Activated CD8-positive, alpha-beta T cell treated with anti-CD3 and anti-CD28 coated beads for 36 hours (primary cell): ENCODE data around the gene CFP. TPM values are rescaled to one million over a fixed set of nuclear protein-coding genes. Genes with fewer than 3 reads are reported as not detected.
"Not testable (repeated sequence)": the region's sequence is repeated elsewhere in the genome, so short reads cannot be mapped to it uniquely, and the experiment has no call there.

ENCODE experiments used
- ATAC-seq: fragments of 200-7000 bp; cut with Tn5 transposase; one replicate; pipeline ENCODE4 v1.10.0; 2021; ENCODE audit warnings: mild to moderate bottlenecking, moderate library complexity
- CTCF ChIA-PET: fragments of 350-600 bp; sonication (Branson Sonifier 250); formaldehyde crosslinking; loops from one replicate; lab custom pipeline; 2021; ENCODE audit warnings: antibody characterized with exemption; lab: Charles Lee
- POLR2A ChIA-PET: fragments of 350-600 bp; sonication (Branson Sonifier 250); formaldehyde crosslinking; loops from one replicate; lab custom pipeline; 2021; ENCODE audit warnings: antibody characterized with exemption; lab: Charles Lee
- DNase-seq: peaks from one replicate; pipeline ENCODE4 v3.0.0-alpha.2; 2020
- H3K27ac Mint-ChIP-seq: one replicate; pipeline ENCODE4 v1.8.0; 2021; ENCODE audit warnings: mild to moderate bottlenecking, mixed read lengths
- H3K27me3 Mint-ChIP-seq: one replicate; pipeline ENCODE4 v1.8.0; 2021; ENCODE audit warnings: mixed read lengths
- H3K36me3 Mint-ChIP-seq: one replicate; pipeline ENCODE4 v1.8.0; 2021; ENCODE audit warnings: low read depth, mixed read lengths
- H3K4me1 Mint-ChIP-seq: one replicate; pipeline ENCODE4 v1.8.0; 2021; ENCODE audit warnings: low read depth, mixed read lengths
- H3K4me3 Mint-ChIP-seq: one replicate; pipeline ENCODE4 v1.8.0; 2021; ENCODE audit warnings: mild to moderate bottlenecking, moderate library complexity, mixed read lengths
- H3K9me3 Mint-ChIP-seq: one replicate; pipeline ENCODE4 v1.8.0; 2021; ENCODE audit warnings: mixed read lengths
- CTCF ChIP-seq: fragments of 200-600 bp; IDR thresholded peaks from one replicate; pipeline ENCODE4 v1.8.0; 2022; ENCODE audit warnings: antibody characterized with exemption, mild to moderate bottlenecking
- intact Hi-C: fragments of 100-400 bp; cut with micrococcal nuclease; formaldehyde crosslinking; loops from one replicate; pipeline ENCODE4 v1.10.0; 2022
- total RNA-seq, 2 experiments: library from RNA; stranded (reverse); gene quantifications; one replicate each; pipeline ENCODE4 v1.2.3, GENCODE V29; 2021

Gene CFP
- 1 to 10 TPM; 1.6 to 2.1 TPM for total RNA-seq

- no peak for TF ChIP-seq CTCF
- H3K27me3 Mint-ChIP-seq = no peaks in the 10 kb centered on the region
- H3K9me3 Mint-ChIP-seq = no peaks in the 10 kb centered on the region
- H3K4me1 Mint-ChIP-seq = peaks cover 16% of the 10 kb centered on the region
- peak within 1 kb of the TSS; percentile 74 for H3K27ac Mint-ChIP-seq
- peak; percentile 14 for DNase-seq
- POLR2A ChIA-PET = interaction anchor here (0.9 to 1.8 kb wide), 5 partner anchors 11 to 346 kb away, joined by 3 to 7 read pairs (median 3); no protein-coding TSS in a partner anchor
- H3K36me3 Mint-ChIP-seq = peaks cover 5% of the 10 kb centered on the region
- CTCF ChIA-PET = interaction anchor here (1.1 to 1.4 kb wide), 2 partner anchors 10 to 15 kb away, joined by 3 to 5 read pairs; no protein-coding TSS in a partner anchor
- intact Hi-C loops = loop anchor here (10.0 kb wide), 1 partner anchor 65 kb away; the partner anchor contains the start of gene ARAF
- ATAC-seq = peak; percentile 65
- peak within 1 kb of the TSS; percentile 33 for H3K4me3 Mint-ChIP-seq
Observed at GRCh38 chrX:47629419-47630200, at the start of gene CFP. Gene CFP, minus strand, starts transcription at chrX:47629930. Its CDS starts 86 bp downstream, at chrX:47629844.

GRCh38 chrX:47675959-47676859, 46.5 kb upstream of the CFP start:
- intact Hi-C loops, DNase-seq, H3K27me3 Mint-ChIP-seq, POLR2A ChIA-PET, H3K9me3 Mint-ChIP-seq, H3K4me3 Mint-ChIP-seq, CTCF ChIA-PET, H3K4me1 Mint-ChIP-seq, ATAC-seq, H3K36me3 Mint-ChIP-seq, H3K27ac Mint-ChIP-seq: not testable (repeated sequence)

GRCh38 chrX:47674776-47675175, 45.0 kb upstream of the CFP start:
- H3K27ac Mint-ChIP-seq = no peak overlapping the region
- no peaks in the 10 kb centered on the region for H3K36me3 Mint-ChIP-seq
- POLR2A ChIA-PET = no interaction called here

GRCh38 chrX:47665797-47666196, 36.1 kb upstream of the CFP start:
- intact Hi-C loops, H3K27ac Mint-ChIP-seq, POLR2A ChIA-PET, H3K4me3 Mint-ChIP-seq, H3K36me3 Mint-ChIP-seq, ATAC-seq, DNase-seq, H3K9me3 Mint-ChIP-seq, H3K27me3 Mint-ChIP-seq: not testable (repeated sequence)
- H3K4me1 Mint-ChIP-seq = peaks cover 18% of the 10 kb centered on the region
- CTCF ChIA-PET = interaction anchor here (1.1 kb wide), 1 partner anchor 361 kb away, joined by 3 read pairs; no protein-coding TSS in a partner anchor

More at GRCh38 chrX:47674776-47675175, 45.0 kb upstream of the CFP start:
- H3K4me3 Mint-ChIP-seq = no peak overlapping the region
- no peak for TF ChIP-seq CTCF
- no peaks in the 10 kb centered on the region for H3K27me3 Mint-ChIP-seq
- no peak for ATAC-seq
- CTCF ChIA-PET = no interaction called here
- DNase-seq = no peak
- H3K9me3 Mint-ChIP-seq = no peaks in the 10 kb centered on the region
- H3K4me1 Mint-ChIP-seq = no peaks in the 10 kb centered on the region
- intact Hi-C loops = no loop called here

GRCh38 chrX:47664737-47665136, 35.0 kb upstream of the CFP start:
- no peak overlapping the region for H3K27ac Mint-ChIP-seq
- H3K4me3 Mint-ChIP-seq = no peak overlapping the region
- peaks cover 7% of the 10 kb centered on the region for H3K36me3 Mint-ChIP-seq
- no peaks in the 10 kb centered on the region for H3K9me3 Mint-ChIP-seq
- peaks cover 22% of the 10 kb centered on the region for H3K4me1 Mint-ChIP-seq
- no peak for TF ChIP-seq CTCF
- ChIA-PET POLR2A (no interaction called here), CTCF (no interaction called here)
- intact Hi-C loops = no loop called here
- no peaks in the 10 kb centered on the region for H3K27me3 Mint-ChIP-seq
- DNase-seq = no peak
- no peak for ATAC-seq
